Measurements from ENCODE around the gene ACAP1. TPM values are rescaled to one million over a fixed set of nuclear protein-coding genes. Genes with fewer than 3 reads are reported as not detected.
"Not testable (repeated sequence)": the region's sequence is repeated elsewhere in the genome, so short reads cannot be mapped to it uniquely, and the experiment has no call there.

ACAP1 gene
- total RNA-seq, 1 experiment from 2014 or later: 0.67 TPM

GRCh38 chr17:7351665-7352502, 15.6 kb downstream of the ACAP1 start, which contains the start of gene KCTD11:
Gene KCTD11 (plus strand): TSS chr17:7352162.
- H3K9me3 ChIP-seq (replicated peaks): no peaks in the 10 kb centered on the region
- peak within 1 kb of the TSS; percentile 62 for H3K4me3 ChIP-seq
- H3K4me1 ChIP-seq: peaks cover 12% of the 10 kb centered on the region; the same call in 1 of the 2 replicates
- peak within 1 kb of the TSS; percentile 68 for H3K27ac ChIP-seq
- DNase-seq: peak; percentile 80 to 81
- H3K27me3 ChIP-seq: no peaks in the 10 kb centered on the region
- no peaks in the 10 kb centered on the region for H3K36me3 ChIP-seq

- H3K4me3 ChIP-seq: peak overlapping the region; percentile 62
- DNase-seq: no peak
- no peaks in the 10 kb centered on the region for H3K27me3 ChIP-seq
- H3K9me3 ChIP-seq (replicated peaks): no peaks in the 10 kb centered on the region
- peak overlapping the region; percentile 68; the same call in 1 of the 2 replicates for H3K27ac ChIP-seq
- no peaks in the 10 kb centered on the region for H3K36me3 ChIP-seq
- peaks cover 12% of the 10 kb centered on the region; the same call in 1 of the 2 replicates for H3K4me1 ChIP-seq
Observed at GRCh38 chr17:7352503-7352889, 16.2 kb downstream of the ACAP1 start.

GRCh38 chr17:7352910-7353635, 16.7 kb downstream of the ACAP1 start:
- H3K27ac ChIP-seq: no peak overlapping the region
- no peaks in the 10 kb centered on the region for H3K36me3 ChIP-seq
- DNase-seq: no peak
- H3K4me3 ChIP-seq: peak overlapping the region; percentile 62; the same call in 1 of the 2 replicates
- H3K27me3 ChIP-seq: no peaks in the 10 kb centered on the region
- H3K4me1 ChIP-seq: peaks cover 12% of the 10 kb centered on the region; the same call in 1 of the 2 replicates
- H3K9me3 ChIP-seq (replicated peaks): no peaks in the 10 kb centered on the region

DNA sequence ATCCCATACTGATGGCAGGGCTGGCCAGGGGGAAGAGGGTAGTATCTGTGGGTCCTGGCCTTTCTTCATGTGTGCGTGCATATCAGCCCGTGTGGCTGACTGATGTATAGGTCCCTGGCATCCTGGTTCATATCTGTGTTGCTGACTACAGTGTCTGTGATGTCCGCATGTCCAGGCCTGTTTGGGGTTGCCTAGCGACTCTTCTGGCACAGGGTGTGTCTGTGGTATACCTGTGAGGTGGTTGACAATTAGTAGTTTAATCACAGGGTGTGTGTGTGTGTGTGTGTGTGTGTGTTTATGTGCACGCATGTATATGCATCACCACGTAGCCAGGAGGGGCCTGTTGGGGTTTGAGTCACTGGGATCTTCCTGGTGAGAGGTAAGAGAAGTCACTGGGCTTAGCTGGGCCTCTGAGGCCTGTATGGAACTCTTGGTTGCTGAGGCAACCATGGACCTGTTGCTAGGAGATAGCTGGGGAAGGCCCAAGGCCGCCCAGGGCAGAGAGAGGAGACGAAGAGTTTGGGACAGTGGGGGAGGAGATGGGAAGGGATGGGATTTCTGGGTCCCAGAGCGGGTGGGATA, 18.0 kb downstream of the ACAP1 start:
- Histone ChIP-seq H3K4me1 (peaks cover 12% of the 10 kb centered on the region; the same call in 1 of the 2 replicates), H3K27ac (no peak overlapping the region), H3K27me3 (no peaks in the 10 kb centered on the region), H3K36me3 (no peaks in the 10 kb centered on the region), H3K9me3 (replicated peaks) (no peaks in the 10 kb centered on the region), H3K4me3 (no peak overlapping the region)
- no peak for DNase-seq

GRCh38 chr17:7355053-7355452, 18.7 kb downstream of the ACAP1 start, which contains the start of gene TMEM95:
Gene TMEM95 (plus strand): TSS chr17:7355156. CDS start chr17:7355205, 49 bp downstream.
- Histone ChIP-seq H3K36me3 (no peaks in the 10 kb centered on the region), H3K9me3 (replicated peaks) (no peaks in the 10 kb centered on the region), H3K27me3 (no peaks in the 10 kb centered on the region), H3K4me1 (peaks cover 6% of the 10 kb centered on the region; the same call in 1 of the 2 replicates), H3K4me3 (no peak within 1 kb of the TSS), H3K27ac (no peak within 1 kb of the TSS)
- no peak for DNase-seq

DNA sequence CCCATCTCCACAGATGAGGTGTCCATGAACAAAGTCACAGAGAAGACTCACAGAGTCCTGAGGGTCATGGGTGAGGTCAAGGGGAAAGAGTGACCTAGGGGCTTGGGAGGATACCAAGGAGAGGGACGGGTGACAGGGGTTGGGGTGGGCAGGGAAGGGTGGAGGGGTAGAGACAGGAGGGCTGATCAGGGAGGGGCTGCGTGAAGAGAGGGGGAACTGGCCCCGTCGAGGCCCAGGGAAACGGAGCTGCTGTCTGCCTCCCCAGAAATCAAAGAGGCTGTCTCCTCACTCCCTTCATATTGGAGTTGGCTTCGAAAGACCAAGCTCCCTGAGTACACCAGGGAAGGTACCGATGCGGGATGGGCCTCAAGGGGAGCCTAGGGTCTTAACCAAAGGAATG, 19.2 kb downstream of the ACAP1 start:
- no peak for DNase-seq
- H3K27ac ChIP-seq: no peak overlapping the region
- no peaks in the 10 kb centered on the region for H3K27me3 ChIP-seq
- no peaks in the 10 kb centered on the region for H3K36me3 ChIP-seq
- H3K4me3 ChIP-seq: no peak overlapping the region
- H3K4me1 ChIP-seq: peaks cover 6% of the 10 kb centered on the region; the same call in 1 of the 2 replicates
- no peaks in the 10 kb centered on the region for H3K9me3 ChIP-seq (replicated peaks)

GRCh38 chr17:7356072-7356549, 19.8 kb downstream of the ACAP1 start:
- DNase-seq: peak; percentile 73 to 79
- Histone ChIP-seq H3K27me3 (no peaks in the 10 kb centered on the region), H3K27ac (no peak overlapping the region), H3K9me3 (replicated peaks) (no peaks in the 10 kb centered on the region), H3K4me3 (no peak overlapping the region), H3K36me3 (no peaks in the 10 kb centered on the region), H3K4me1 (peaks cover 6% of the 10 kb centered on the region; the same call in 1 of the 2 replicates)

GRCh38 chr17:7356756-7357155, 20.4 kb downstream of the ACAP1 start:
- H3K9me3 ChIP-seq (replicated peaks): no peaks in the 10 kb centered on the region
- H3K4me1 ChIP-seq: peaks cover 6% of the 10 kb centered on the region; the same call in 1 of the 2 replicates
- no peak overlapping the region for H3K4me3 ChIP-seq

GRCh38 chr17:7357381-7357780, 21.1 kb downstream of the ACAP1 start:
- Histone ChIP-seq H3K36me3 (no peaks in the 10 kb centered on the region), H3K27ac (no peak overlapping the region), H3K9me3 (replicated peaks) (no peaks in the 10 kb centered on the region), H3K4me3 (no peak overlapping the region), H3K27me3 (no peaks in the 10 kb centered on the region), H3K4me1 (peaks cover 6% of the 10 kb centered on the region; the same call in 1 of the 2 replicates)
- no peak for DNase-seq

More at GRCh38 chr17:7356756-7357155, 20.4 kb downstream of the ACAP1 start:
- no peak for DNase-seq
- no peak overlapping the region for H3K27ac ChIP-seq
- H3K36me3 ChIP-seq: no peaks in the 10 kb centered on the region
- H3K27me3 ChIP-seq: no peaks in the 10 kb centered on the region

- no peak for DNase-seq
- no peaks in the 10 kb centered on the region for H3K4me1 ChIP-seq
- no peaks in the 10 kb centered on the region for H3K27me3 ChIP-seq
- no peak overlapping the region for H3K4me3 ChIP-seq
- H3K9me3 ChIP-seq (replicated peaks): no peaks in the 10 kb centered on the region
- H3K36me3 ChIP-seq: no peaks in the 10 kb centered on the region
- no peak overlapping the region for H3K27ac ChIP-seq
Observed at GRCh38 chr17:7361906-7362305, 25.6 kb downstream of the ACAP1 start.

GRCh38 chr17:7363311-7363710, 27.0 kb downstream of the ACAP1 start:
- Histone ChIP-seq H3K4me1 (no peaks in the 10 kb centered on the region), H3K27me3 (no peaks in the 10 kb centered on the region), H3K4me3 (no peak overlapping the region), H3K36me3 (no peaks in the 10 kb centered on the region), H3K27ac (no peak overlapping the region), H3K9me3 (replicated peaks) (no peaks in the 10 kb centered on the region)
- DNase-seq: no peak

DNA sequence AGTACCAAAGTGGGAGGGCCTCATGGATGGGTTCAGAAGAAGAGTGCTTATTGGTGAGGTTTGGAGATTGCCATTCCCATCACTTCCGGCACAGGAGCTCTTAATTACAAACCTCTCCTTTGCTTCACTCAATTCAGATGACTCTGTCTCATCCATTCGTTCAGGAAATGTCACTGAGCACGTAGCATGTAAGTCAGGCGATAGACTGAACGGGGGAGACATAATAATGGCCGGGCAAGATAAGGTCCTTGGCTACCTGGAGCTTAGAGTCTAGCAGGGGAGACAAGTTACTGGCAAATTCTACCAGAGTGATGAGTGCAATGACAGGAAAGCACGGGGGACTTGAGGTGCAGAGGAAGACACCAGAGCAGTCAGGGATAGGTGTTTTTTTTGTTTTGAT, 29.6 kb downstream of the ACAP1 start:
- not testable (repeated sequence) for H3K4me3 ChIP-seq; H3K4me1 ChIP-seq; H3K27ac ChIP-seq; DNase-seq; H3K27me3 ChIP-seq; H3K9me3 ChIP-seq (replicated peaks); H3K36me3 ChIP-seq

DNA sequence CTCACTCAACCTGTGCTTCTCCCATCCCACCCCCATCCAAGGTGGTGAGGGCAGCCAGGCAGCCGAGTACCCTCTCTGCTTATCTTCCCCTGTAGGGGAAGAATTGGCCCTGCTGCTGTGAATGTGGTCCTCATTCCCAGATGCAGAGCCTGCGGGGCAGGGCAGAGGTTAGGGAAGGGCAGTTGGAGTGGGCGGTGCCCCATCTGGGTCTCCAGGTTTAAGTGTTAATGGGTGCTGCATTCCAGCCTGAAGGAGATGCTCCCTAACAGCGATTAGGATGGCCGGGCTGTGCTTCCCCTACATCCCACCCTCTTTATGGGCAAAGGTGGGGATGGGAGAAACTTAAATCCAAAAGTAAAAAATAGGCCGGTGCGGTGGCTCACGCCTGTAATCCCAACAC, 30.8 kb downstream of the ACAP1 start:
- no peak for DNase-seq
- no peaks in the 10 kb centered on the region for H3K36me3 ChIP-seq
- no peak overlapping the region for H3K27ac ChIP-seq
- H3K27me3 ChIP-seq: no peaks in the 10 kb centered on the region
- H3K4me1 ChIP-seq: no peaks in the 10 kb centered on the region
- no peaks in the 10 kb centered on the region for H3K9me3 ChIP-seq (replicated peaks)
- H3K4me3 ChIP-seq: no peak overlapping the region

- H3K27ac ChIP-seq: no peak overlapping the region
- H3K27me3 ChIP-seq: no peaks in the 10 kb centered on the region
- no peaks in the 10 kb centered on the region for H3K4me1 ChIP-seq
- no peak overlapping the region for H3K4me3 ChIP-seq
- H3K36me3 ChIP-seq: no peaks in the 10 kb centered on the region
- H3K9me3 ChIP-seq (replicated peaks): no peaks in the 10 kb centered on the region
- no peak for DNase-seq
Observed at GRCh38 chr17:7367918-7368598, 31.7 kb downstream of the ACAP1 start.
